H9 (cell line): ENCODE data around the gene FCRL3. TPM values are rescaled to one million over a fixed set of nuclear protein-coding genes. Genes with fewer than 3 reads are reported as not detected.

Experiments
- DNase-seq: peaks from one replicate; pipeline ENCODE4 v3.0.0-alpha.2; 2017
- H2AFZ ChIP-seq: one replicate; pipeline ENCODE4 v1.6.1; 2013; ENCODE audit warnings: mild to moderate bottlenecking, low read length, control low read depth, moderate library complexity
- H2AK5ac ChIP-seq: 2 replicates; pipeline ENCODE4 v1.6.1; 2013; ENCODE audit warnings: low read length, control low read depth, mixed read lengths; ENCODE audit not compliant: insufficient read length
- H2BK120ac ChIP-seq: one replicate; pipeline ENCODE4 v1.6.1; 2013; ENCODE audit warnings: low read depth, mild to moderate bottlenecking, low read length, control low read depth, inconsistent platforms; ENCODE audit not compliant: poor library complexity, severe bottlenecking
- H2BK12ac ChIP-seq: 2 replicates; pipeline ENCODE4 v1.6.1; 2013; ENCODE audit warnings: low read length, control low read depth, mixed read lengths, low read depth; ENCODE audit not compliant: insufficient read length
- H2BK15ac ChIP-seq: 2 replicates; pipeline ENCODE4 v1.6.1; 2013; ENCODE audit warnings: low read depth, low read length, control low read depth
- H2BK20ac ChIP-seq: one replicate; pipeline ENCODE4 v1.6.1; 2013; ENCODE audit warnings: low read depth, mild to moderate bottlenecking, low read length, control low read depth, inconsistent platforms; ENCODE audit not compliant: poor library complexity, severe bottlenecking
- H2BK5ac ChIP-seq: 2 replicates; pipeline ENCODE4 v1.6.1; 2013; ENCODE audit warnings: low read length, control low read depth, mixed read lengths; ENCODE audit not compliant: insufficient read length
- H3K14ac ChIP-seq: 2 replicates; pipeline ENCODE4 v1.6.1; 2013; ENCODE audit warnings: low read length, control low read depth; ENCODE audit not compliant: insufficient read depth
- H3K18ac ChIP-seq: 2 replicates; pipeline ENCODE4 v1.6.1; 2013; ENCODE audit warnings: low read depth, mild to moderate bottlenecking, mixed read lengths, low read length, control low read depth; ENCODE audit not compliant: insufficient read length
- H3K23ac ChIP-seq: 2 replicates; pipeline ENCODE4 v1.6.1; 2013; ENCODE audit warnings: low read length, control low read depth, mixed read lengths, low read depth; ENCODE audit not compliant: insufficient read length
- H3K23me2 ChIP-seq: 2 replicates; pipeline ENCODE4 v1.6.1; 2013; ENCODE audit warnings: low read depth, mild to moderate bottlenecking, mixed read lengths, low read length, control low read depth; ENCODE audit not compliant: insufficient read length, poor library complexity, severe bottlenecking
- H3K27ac ChIP-seq: 2 replicates; pipeline ENCODE4 v1.5.1; 2013; ENCODE audit warnings: low read length, control low read depth, mixed read lengths, low read depth; ENCODE audit not compliant: insufficient read length
- H3K27me3 ChIP-seq: 2 replicates; pipeline ENCODE4 v1.6.1; 2013; ENCODE audit warnings: low read length, control low read depth, inconsistent platforms; ENCODE audit not compliant: insufficient read depth
- H3K4ac ChIP-seq: 2 replicates; pipeline ENCODE4 v1.6.1; 2013; ENCODE audit warnings: low read depth, mild to moderate bottlenecking, control low read depth, inconsistent platforms, low read length, moderate library complexity
- H3K4me1 ChIP-seq: 2 replicates; pipeline ENCODE4 v1.6.1; 2013; ENCODE audit warnings: low read length, control low read depth, inconsistent platforms; ENCODE audit not compliant: insufficient read depth
- H3K4me2 ChIP-seq: 2 replicates; pipeline ENCODE4 v1.6.1; 2013; ENCODE audit warnings: low read length, control low read depth, mixed read lengths; ENCODE audit not compliant: insufficient read length, insufficient read depth
- H3K56ac ChIP-seq: 2 replicates; pipeline ENCODE4 v1.6.1; 2013; ENCODE audit warnings: low read depth, mild to moderate bottlenecking, mixed read lengths, low read length, control low read depth; ENCODE audit not compliant: insufficient read length
- H3K79me1 ChIP-seq: 2 replicates; pipeline ENCODE4 v1.6.1; 2013; ENCODE audit warnings: low read depth, mild to moderate bottlenecking, moderate library complexity, low read length, control low read depth, inconsistent platforms; ENCODE audit not compliant: insufficient read depth, poor library complexity, severe bottlenecking
- H3K79me2 ChIP-seq: 2 replicates; pipeline ENCODE4 v1.6.1; 2013; ENCODE audit warnings: low read length, control low read depth, inconsistent platforms; ENCODE audit not compliant: insufficient read depth
- H3K9ac ChIP-seq: 2 replicates; pipeline ENCODE4 v1.6.1; 2013; ENCODE audit warnings: low read length, control low read depth, mixed read lengths; ENCODE audit not compliant: insufficient read length; ENCODE audit errors: extremely low read depth
- H3K9me3 ChIP-seq: one replicate; pipeline ENCODE4 v1.6.1; 2013; ENCODE audit warnings: low read depth, low read length, inconsistent platforms; ENCODE audit not compliant: control insufficient read depth
- H3T11ph ChIP-seq: one replicate; pipeline ENCODE4 v1.6.1; 2013; ENCODE audit warnings: mild to moderate bottlenecking, low read length, control low read depth, inconsistent platforms
- H4K20me1 ChIP-seq: one replicate; pipeline ENCODE4 v1.6.1; 2013; ENCODE audit not compliant: control insufficient read depth, insufficient read length, insufficient read depth
- H4K5ac ChIP-seq: 2 replicates; pipeline ENCODE4 v1.6.1; 2013; ENCODE audit warnings: low read depth, mild to moderate bottlenecking, mixed read lengths, low read length, control low read depth; ENCODE audit not compliant: insufficient read length
- H4K8ac ChIP-seq: replicated peaks from 2 replicates; pipeline ENCODE4 v1.6.1; 2013; ENCODE audit warnings: low read length, control low read depth, mixed read lengths, low read depth; ENCODE audit not compliant: insufficient read length
- H4K91ac ChIP-seq: 2 replicates; pipeline ENCODE4 v1.6.1; 2013; ENCODE audit warnings: low read depth, mild to moderate bottlenecking, moderate library complexity, mixed read lengths, low read length, control low read depth; ENCODE audit not compliant: insufficient read length
- H3K27ac Mint-ChIP-seq, 3 experiments: 2 replicates in 2 of 3; 3 replicates in 1 of 3; pipeline ENCODE4 v1.8.0; 2020 to 2021; ENCODE audit warnings: mixed read lengths in 3 of 3, mild to moderate bottlenecking in 1 of 3, moderate library complexity in 1 of 3
- H3K27me3 Mint-ChIP-seq: 2 replicates; pipeline ENCODE4 v1.8.0; 2021; ENCODE audit warnings: low read depth, mild to moderate bottlenecking, moderate library complexity, mixed read lengths
- H3K36me3 Mint-ChIP-seq, 3 experiments: 2 replicates in 2 of 3; 3 replicates in 1 of 3; pipeline ENCODE4 v1.8.0; 2020 to 2021; ENCODE audit warnings: low read depth in 3 of 3, mixed read lengths in 3 of 3; ENCODE audit not compliant: insufficient read depth in 1 of 3
- H3K4me1 Mint-ChIP-seq, 2 experiments: 2 replicates each; pipeline ENCODE4 v1.8.0; 2020; ENCODE audit warnings: mixed read lengths in 2 of 2
- H3K4me3 Mint-ChIP-seq, 2 experiments: 2 replicates in 1 of 2; 3 replicates in 1 of 2; pipeline ENCODE4 v1.8.0; 2020 to 2021; ENCODE audit warnings: mild to moderate bottlenecking in 2 of 2, mixed read lengths in 2 of 2, moderate library complexity in 1 of 2
- H3K9me3 Mint-ChIP-seq, 2 experiments: 2 replicates in 1 of 2; 3 replicates in 1 of 2; pipeline ENCODE4 v1.8.0; 2020; ENCODE audit warnings: mild to moderate bottlenecking in 2 of 2, mixed read lengths in 2 of 2, moderate library complexity in 1 of 2
- WGBS: extraction: QIAGEN DNeasy Blood & Tissue Kit; methylation state at CpG from one replicate; pipeline ENCODE4 v1.1.7; 2013; ENCODE audit warnings: missing lambda C conversion rate, low lambda C conversion rate, mixed read lengths; ENCODE audit not compliant: insufficient read length; ENCODE audit errors: extremely low coverage; 5-methylcytosine and 5-hydroxymethylcytosine counted together
- long read RNA-seq: library from polyadenylated mRNA; unstranded; transcript quantifications from one replicate; pipeline ENCODE4 v2.0.0, GENCODE V29; 2020
- total RNA-seq: library from RNA; stranded (reverse); gene quantifications from 2 replicates; pipeline ENCODE4 v1.2.1, GENCODE V29; 2021
- TF ChIP-seq, protein P1 (sequence below): fragments of 200-600 bp; sonication (generic); conservative IDR thresholded peaks from 3 replicates; pipeline ENCODE4 v1.8.0; 2021; ENCODE audit warnings: antibody characterized with exemption, mild to moderate bottlenecking

FCRL3 gene, protein sequence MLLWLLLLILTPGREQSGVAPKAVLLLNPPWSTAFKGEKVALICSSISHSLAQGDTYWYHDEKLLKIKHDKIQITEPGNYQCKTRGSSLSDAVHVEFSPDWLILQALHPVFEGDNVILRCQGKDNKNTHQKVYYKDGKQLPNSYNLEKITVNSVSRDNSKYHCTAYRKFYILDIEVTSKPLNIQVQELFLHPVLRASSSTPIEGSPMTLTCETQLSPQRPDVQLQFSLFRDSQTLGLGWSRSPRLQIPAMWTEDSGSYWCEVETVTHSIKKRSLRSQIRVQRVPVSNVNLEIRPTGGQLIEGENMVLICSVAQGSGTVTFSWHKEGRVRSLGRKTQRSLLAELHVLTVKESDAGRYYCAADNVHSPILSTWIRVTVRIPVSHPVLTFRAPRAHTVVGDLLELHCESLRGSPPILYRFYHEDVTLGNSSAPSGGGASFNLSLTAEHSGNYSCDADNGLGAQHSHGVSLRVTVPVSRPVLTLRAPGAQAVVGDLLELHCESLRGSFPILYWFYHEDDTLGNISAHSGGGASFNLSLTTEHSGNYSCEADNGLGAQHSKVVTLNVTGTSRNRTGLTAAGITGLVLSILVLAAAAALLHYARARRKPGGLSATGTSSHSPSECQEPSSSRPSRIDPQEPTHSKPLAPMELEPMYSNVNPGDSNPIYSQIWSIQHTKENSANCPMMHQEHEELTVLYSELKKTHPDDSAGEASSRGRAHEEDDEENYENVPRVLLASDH
- not detected in 2 replicates for total RNA-seq
- long read RNA-seq = 0 reads

DNA sequence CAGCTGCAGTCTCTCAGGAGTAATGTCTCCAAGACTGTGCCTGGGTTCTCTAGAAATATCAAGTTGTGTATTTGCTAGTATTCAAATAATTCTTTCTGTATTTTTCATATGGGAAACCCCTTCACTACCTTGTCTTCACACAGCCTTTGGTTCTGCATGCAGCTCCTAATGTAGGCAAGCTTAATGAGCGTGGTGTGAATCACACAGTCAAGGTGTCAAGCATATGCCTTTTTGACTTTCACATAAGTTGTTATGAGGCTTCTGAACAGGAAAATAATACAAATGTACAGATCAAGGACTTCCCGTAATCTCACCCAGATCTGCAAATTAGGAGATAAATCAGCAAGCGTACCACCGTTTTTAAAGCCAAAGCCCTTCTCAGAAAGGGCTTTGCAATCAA, at the start of gene FCRL3:
TSS of gene FCRL3 (minus strand) at position 38 of the 400 bp plus-strand sequence. CDS start 280 bp downstream, outside the sequence.
- H3K27ac Mint-ChIP-seq = no peak within 1 kb of the TSS
- no peak within 1 kb of the TSS for H3K18ac ChIP-seq
- no peaks in the 10 kb centered on the region for H3K79me1 ChIP-seq
- H3K4ac ChIP-seq = no peak within 1 kb of the TSS
- H2BK120ac ChIP-seq = no peak within 1 kb of the TSS
- no peak within 1 kb of the TSS for H4K8ac ChIP-seq
- no peaks in the 10 kb centered on the region for H4K20me1 ChIP-seq
- H3K4me1 ChIP-seq = no peaks in the 10 kb centered on the region
- H3T11ph ChIP-seq = no peak within 1 kb of the TSS
- no peak within 1 kb of the TSS for H2AK5ac ChIP-seq
- H3K27me3 Mint-ChIP-seq = no peaks in the 10 kb centered on the region; the same call in 1 of the 2 replicates
- no peak within 1 kb of the TSS for H3K23ac ChIP-seq
- no peak within 1 kb of the TSS for H3K4me3 Mint-ChIP-seq
- H3K56ac ChIP-seq = no peak within 1 kb of the TSS
- TF ChIP-seq, protein P1, sequence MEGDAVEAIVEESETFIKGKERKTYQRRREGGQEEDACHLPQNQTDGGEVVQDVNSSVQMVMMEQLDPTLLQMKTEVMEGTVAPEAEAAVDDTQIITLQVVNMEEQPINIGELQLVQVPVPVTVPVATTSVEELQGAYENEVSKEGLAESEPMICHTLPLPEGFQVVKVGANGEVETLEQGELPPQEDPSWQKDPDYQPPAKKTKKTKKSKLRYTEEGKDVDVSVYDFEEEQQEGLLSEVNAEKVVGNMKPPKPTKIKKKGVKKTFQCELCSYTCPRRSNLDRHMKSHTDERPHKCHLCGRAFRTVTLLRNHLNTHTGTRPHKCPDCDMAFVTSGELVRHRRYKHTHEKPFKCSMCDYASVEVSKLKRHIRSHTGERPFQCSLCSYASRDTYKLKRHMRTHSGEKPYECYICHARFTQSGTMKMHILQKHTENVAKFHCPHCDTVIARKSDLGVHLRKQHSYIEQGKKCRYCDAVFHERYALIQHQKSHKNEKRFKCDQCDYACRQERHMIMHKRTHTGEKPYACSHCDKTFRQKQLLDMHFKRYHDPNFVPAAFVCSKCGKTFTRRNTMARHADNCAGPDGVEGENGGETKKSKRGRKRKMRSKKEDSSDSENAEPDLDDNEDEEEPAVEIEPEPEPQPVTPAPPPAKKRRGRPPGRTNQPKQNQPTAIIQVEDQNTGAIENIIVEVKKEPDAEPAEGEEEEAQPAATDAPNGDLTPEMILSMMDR = no peak
- no peaks in the 10 kb centered on the region for H3K36me3 Mint-ChIP-seq
- peaks cover 7 to 19% of the 10 kb centered on the region in 2 experiments for H3K4me1 Mint-ChIP-seq
- no peaks in the 10 kb centered on the region for H3K9me3 ChIP-seq
- no peak within 1 kb of the TSS for H3K4me2 ChIP-seq
- whole genome bisulfite sequencing = no CpG with 5 or more reads among the region's 4 CpGs
- H4K5ac ChIP-seq = no peak within 1 kb of the TSS
- no peaks in the 10 kb centered on the region for H3K9me3 Mint-ChIP-seq
- no peak for DNase-seq
- H4K91ac ChIP-seq = no peak within 1 kb of the TSS
- H2BK5ac ChIP-seq = no peak within 1 kb of the TSS
- no peak within 1 kb of the TSS for H3K14ac ChIP-seq
- H2BK12ac ChIP-seq = no peak within 1 kb of the TSS
- H3K27ac ChIP-seq = no peak within 1 kb of the TSS
- no peaks in the 10 kb centered on the region for H3K23me2 ChIP-seq
- no peak within 1 kb of the TSS for H2BK15ac ChIP-seq
- H3K27me3 ChIP-seq = no peaks in the 10 kb centered on the region
- H2BK20ac ChIP-seq = no peak within 1 kb of the TSS
- no peaks in the 10 kb centered on the region for H3K79me2 ChIP-seq
- H2AFZ ChIP-seq = no peak within 1 kb of the TSS
- no peak within 1 kb of the TSS for H3K9ac ChIP-seq
